Stimulated activated CD8-positive, alpha-beta memory T cell treated with anti-CD3 and anti-CD28 coated beads, Interleukin-15, amount 100 ng/mL, for 48 hours (primary cell): ENCODE data around the gene LRBA.
"Not testable (repeated sequence)": the region's sequence is repeated elsewhere in the genome, so short reads cannot be mapped to it uniquely, and the experiment has no call there.

Experiments used
- DNase-seq, 2 donors: peaks; one replicate each; pipeline ENCODE4 v3.0.0-alpha.2; 2020; ENCODE audit warnings: low read depth in 2 of 2

Gene LRBA

GRCh38 chr4:150679018-150679764, 335.9 kb downstream of the LRBA start:
- DNase-seq, result no peak

- no peak for DNase-seq
Observed at GRCh38 chr4:150673793-150674192, 341.3 kb downstream of the LRBA start.

GRCh38 chr4:150668824-150669223, 346.3 kb downstream of the LRBA start:
- DNase-seq, result no peak

- DNase-seq, result no peak
Observed at GRCh38 chr4:150664935-150665334, 350.1 kb downstream of the LRBA start.

GRCh38 chr4:150662686-150663085, 352.4 kb downstream of the LRBA start:
- no peak for DNase-seq

GRCh38 chr4:150661551-150661950, 353.5 kb downstream of the LRBA start:
- DNase-seq, result not testable (repeated sequence)

GRCh38 chr4:150658258-150658657, 356.8 kb downstream of the LRBA start:
- not testable (repeated sequence) for DNase-seq

- DNase-seq, result no peak
Observed at GRCh38 chr4:150656891-150657290, 358.2 kb downstream of the LRBA start.

GRCh38 chr4:150650751-150651150, 364.3 kb downstream of the LRBA start:
- DNase-seq, result no peak

GRCh38 chr4:150648123-150648522, 367.0 kb downstream of the LRBA start:
- DNase-seq, result no peak

- DNase-seq, result no peak
Observed at GRCh38 chr4:150647008-150647407, 368.1 kb downstream of the LRBA start.

- DNase-seq, result no peak
Observed at GRCh38 chr4:150641612-150642011, 373.5 kb downstream of the LRBA start.

GRCh38 chr4:150632639-150633038, 382.4 kb downstream of the LRBA start:
- DNase-seq, result no peak

- no peak for DNase-seq
Observed at GRCh38 chr4:150628073-150628472, 387.0 kb downstream of the LRBA start.

- DNase-seq, result no peak
Observed at GRCh38 chr4:150625033-150625432, 390.1 kb downstream of the LRBA start.

GRCh38 chr4:150624055-150624454, 391.0 kb downstream of the LRBA start:
- DNase-seq, result no peak

GRCh38 chr4:150619042-150619441, 396.0 kb downstream of the LRBA start:
- no peak for DNase-seq

GRCh38 chr4:150609131-150609530, 406.0 kb downstream of the LRBA start:
- no peak for DNase-seq

GRCh38 chr4:150600812-150601445, 414.2 kb downstream of the LRBA start:
- DNase-seq, result no peak

GRCh38 chr4:150599547-150599946, 415.5 kb downstream of the LRBA start:
- no peak for DNase-seq

- no peak for DNase-seq
Observed at GRCh38 chr4:150598909-150599308, 416.2 kb downstream of the LRBA start.

GRCh38 chr4:150593996-150594395, 421.1 kb downstream of the LRBA start:
- no peak for DNase-seq

GRCh38 chr4:150591904-150592303, 423.2 kb downstream of the LRBA start:
- no peak for DNase-seq

- no peak for DNase-seq
Observed at GRCh38 chr4:150591406-150591805, 423.7 kb downstream of the LRBA start.
